BLaER1 (cell line): ENCODE results near the gene RPGRIP1.
A peak's percentile ranks its signal among the peaks of the same experiment; 100 is the strongest.

Source experiments
- H3K27ac ChIP-seq: shearing (Covaris generic); formaldehyde crosslinking; 2 replicates; pipeline ENCODE4 v1.8.1; 2022
- H3K27me3 ChIP-seq: shearing (Covaris generic); formaldehyde crosslinking; 2 replicates; pipeline ENCODE4 v1.8.1; 2022
- H3K36me3 ChIP-seq: shearing (Covaris generic); formaldehyde crosslinking; 2 replicates; pipeline ENCODE4 v1.8.1; 2022
- H3K4me1 ChIP-seq: shearing (Covaris generic); formaldehyde crosslinking; 2 replicates; pipeline ENCODE4 v1.8.1; 2022
- H3K4me2 ChIP-seq: shearing (Covaris generic); formaldehyde crosslinking; 2 replicates; pipeline ENCODE4 v1.8.1; 2022
- H3K4me3 ChIP-seq: shearing (Covaris generic); formaldehyde crosslinking; 2 replicates; pipeline ENCODE4 v1.8.1; 2022
- H3K9ac ChIP-seq: shearing (Covaris generic); formaldehyde crosslinking; 2 replicates; pipeline ENCODE4 v1.8.1; 2022
- H3K9me3 ChIP-seq: shearing (Covaris generic); formaldehyde crosslinking; 2 replicates; pipeline ENCODE4 v1.8.1; 2022
- H4K20me1 ChIP-seq: shearing (Covaris generic); formaldehyde crosslinking; 2 replicates; pipeline ENCODE4 v1.8.1; 2022
- Cebpa-rat ChIP-seq: shearing (Covaris generic); IDR thresholded peaks from 2 replicates; pipeline ENCODE4 v1.8.1; 2022

Gene RPGRIP1

DNA sequence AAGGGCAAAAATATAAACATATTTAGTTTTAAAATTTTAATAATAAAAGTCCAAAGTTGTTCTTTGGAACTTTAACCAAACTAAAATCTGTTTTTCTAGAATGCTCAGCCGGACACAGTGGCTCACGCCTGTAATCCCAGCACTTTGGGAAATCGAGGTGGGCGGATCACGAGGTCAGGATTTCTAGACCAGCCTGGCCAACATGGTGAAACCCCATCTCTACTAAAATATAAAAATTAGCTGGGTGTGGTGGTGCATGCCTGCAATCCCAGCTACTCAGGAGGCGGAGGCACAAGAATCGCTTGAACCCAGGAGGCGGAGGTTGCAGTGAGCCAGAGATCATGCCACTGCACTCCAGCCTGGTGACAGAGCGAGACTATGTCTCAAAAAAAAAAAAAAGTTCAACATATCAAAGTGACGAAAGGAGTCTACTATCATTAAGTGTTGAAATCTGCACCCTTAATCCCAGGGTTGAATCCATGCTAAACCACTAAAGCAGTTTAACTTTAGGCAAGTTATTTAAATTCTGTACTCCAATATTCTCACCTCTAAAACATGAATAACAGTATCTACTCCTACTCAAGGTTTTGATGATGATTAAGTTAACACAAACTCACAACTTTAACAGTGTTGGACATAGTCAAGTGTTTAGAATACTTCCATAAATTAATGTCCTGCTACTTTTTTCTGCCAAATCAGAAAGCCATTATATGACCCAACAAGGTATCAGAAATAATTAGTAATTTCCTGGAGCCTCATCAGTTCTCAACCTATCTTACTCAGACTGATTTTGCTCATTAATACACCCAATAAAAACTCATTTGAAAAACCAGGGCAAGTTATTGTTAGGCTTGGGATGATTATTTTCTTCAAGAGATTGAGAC is 21.6 kb upstream of the RPGRIP1 start:
- H3K4me3 ChIP-seq = no peak overlapping the region
- peaks cover 100% of the 10 kb centered on the region for H4K20me1 ChIP-seq
- TF ChIP-seq Cebpa-rat = no peak
- peaks cover 97% of the 10 kb centered on the region for H3K36me3 ChIP-seq
- H3K27ac ChIP-seq = no peak overlapping the region
- H3K27me3 ChIP-seq = no peaks in the 10 kb centered on the region
- peaks cover 66% of the 10 kb centered on the region for H3K4me1 ChIP-seq
- peak overlapping the region; percentile 40; the same call in 1 of the 2 replicates for H3K9ac ChIP-seq
- no peaks in the 10 kb centered on the region for H3K9me3 ChIP-seq
- peak overlapping the region; percentile 27; the same call in 1 of the 2 replicates for H3K4me2 ChIP-seq

GRCh38 chr14:21258889-21259787 is 20.7 kb upstream of the RPGRIP1 start:
- no peaks in the 10 kb centered on the region for H3K9me3 ChIP-seq
- H3K4me3 ChIP-seq = no peak overlapping the region
- H3K4me1 ChIP-seq = peaks cover 75% of the 10 kb centered on the region
- no peak overlapping the region; the same call in 1 of the 2 replicates for H3K9ac ChIP-seq
- no peak overlapping the region for H3K27ac ChIP-seq
- peaks cover 100% of the 10 kb centered on the region for H4K20me1 ChIP-seq
- no peak for TF ChIP-seq Cebpa-rat
- H3K36me3 ChIP-seq = peaks cover 97% of the 10 kb centered on the region
- H3K4me2 ChIP-seq = peak overlapping the region; percentile 27; the same call in 1 of the 2 replicates
- no peaks in the 10 kb centered on the region for H3K27me3 ChIP-seq

DNA sequence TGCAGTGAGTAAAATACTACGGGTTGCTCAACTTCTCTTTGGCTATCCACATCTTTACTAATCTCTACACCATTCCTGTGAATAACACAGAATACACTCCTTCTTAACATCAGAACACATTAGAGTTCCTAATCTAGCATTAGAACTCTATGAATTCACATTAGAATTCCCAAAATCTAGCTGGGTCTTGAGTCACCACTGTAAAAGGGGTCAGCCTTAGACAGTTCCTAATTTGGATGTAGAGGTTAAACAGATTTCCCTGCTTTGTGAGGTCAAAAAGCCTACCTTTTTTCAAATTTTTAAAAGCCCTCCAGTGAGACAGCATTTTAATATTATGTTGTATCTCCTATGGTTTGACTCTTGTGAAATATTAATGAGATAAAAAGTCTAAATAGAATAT is 18.1 kb upstream of the RPGRIP1 start:
- peaks cover 100% of the 10 kb centered on the region for H4K20me1 ChIP-seq
- no peak overlapping the region for H3K4me3 ChIP-seq
- peak overlapping the region; percentile 23; the same call in 1 of the 2 replicates for H3K4me2 ChIP-seq
- peaks cover 97% of the 10 kb centered on the region for H3K4me1 ChIP-seq
- no peak overlapping the region for H3K27ac ChIP-seq
- H3K27me3 ChIP-seq = no peaks in the 10 kb centered on the region
- no peak for TF ChIP-seq Cebpa-rat
- H3K9ac ChIP-seq = no peak overlapping the region
- H3K9me3 ChIP-seq = no peaks in the 10 kb centered on the region
- H3K36me3 ChIP-seq = peaks cover 96% of the 10 kb centered on the region

GRCh38 chr14:21262410-21262809 is 17.5 kb upstream of the RPGRIP1 start:
- no peaks in the 10 kb centered on the region for H3K9me3 ChIP-seq
- no peak for TF ChIP-seq Cebpa-rat
- peak overlapping the region; percentile 81 for H3K4me2 ChIP-seq
- H3K4me3 ChIP-seq = no peak overlapping the region
- H3K36me3 ChIP-seq = peaks cover 94% of the 10 kb centered on the region
- peaks cover 100% of the 10 kb centered on the region for H4K20me1 ChIP-seq
- H3K27ac ChIP-seq = no peak overlapping the region
- H3K27me3 ChIP-seq = no peaks in the 10 kb centered on the region
- H3K9ac ChIP-seq = no peak overlapping the region
- H3K4me1 ChIP-seq = peaks cover 91% of the 10 kb centered on the region

- H3K27ac ChIP-seq = peak overlapping the region; percentile 3; the same call in 1 of the 2 replicates
- H3K9me3 ChIP-seq = no peaks in the 10 kb centered on the region
- H3K27me3 ChIP-seq = no peaks in the 10 kb centered on the region
- peak overlapping the region; percentile 87 for H3K4me3 ChIP-seq
- H3K36me3 ChIP-seq = peaks cover 94% of the 10 kb centered on the region
- H3K9ac ChIP-seq = peak overlapping the region; percentile 41; the same call in 1 of the 2 replicates
- peaks cover 81% of the 10 kb centered on the region for H3K4me1 ChIP-seq
- H3K4me2 ChIP-seq = peak overlapping the region; percentile 81
- H4K20me1 ChIP-seq = peaks cover 100% of the 10 kb centered on the region
- no peak for TF ChIP-seq Cebpa-rat
Measured at GRCh38 chr14:21263284-21264024, 16.4 kb upstream of the RPGRIP1 start.

DNA sequence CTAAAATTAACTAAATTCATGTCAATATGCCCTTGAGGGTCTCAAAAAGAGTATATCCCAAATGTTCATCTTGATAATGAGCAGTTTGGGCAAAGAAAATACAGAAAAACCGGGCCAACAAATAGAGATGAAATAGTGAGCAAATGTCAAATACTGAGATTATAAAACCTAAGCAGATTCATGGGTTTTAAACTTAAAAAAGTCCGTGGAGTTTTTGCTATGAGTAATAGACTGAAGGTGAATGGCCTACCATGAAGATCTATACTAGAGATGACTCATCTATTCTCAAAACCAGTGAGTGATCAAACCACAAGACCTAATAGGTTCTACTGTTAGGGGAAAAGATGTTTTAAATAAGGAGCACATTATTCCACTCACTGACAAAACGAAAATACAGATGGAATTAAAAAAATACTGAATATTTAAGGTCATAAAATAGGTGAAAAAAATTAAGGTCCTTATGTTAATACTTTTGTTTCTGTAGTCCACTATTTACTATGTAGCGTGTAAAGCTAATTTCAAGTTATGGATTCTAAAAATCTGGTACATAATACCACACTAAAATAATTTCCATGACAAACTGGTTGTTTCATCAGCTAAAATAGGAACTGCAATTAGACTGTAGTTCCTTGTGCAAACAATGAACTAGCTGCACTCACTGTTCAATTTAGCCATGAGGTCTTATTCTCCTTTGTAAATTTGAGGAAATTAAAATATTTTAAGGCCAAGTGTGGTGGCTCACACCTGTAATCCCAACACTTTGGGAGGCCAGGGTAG is 15.7 kb upstream of the RPGRIP1 start:
- TF ChIP-seq Cebpa-rat = no peak
- Histone ChIP-seq H3K27me3 (no peaks in the 10 kb centered on the region), H4K20me1 (peaks cover 99% of the 10 kb centered on the region), H3K27ac (peak overlapping the region; percentile 18; the same call in 1 of the 2 replicates), H3K9ac (peak overlapping the region; percentile 41; the same call in 1 of the 2 replicates), H3K9me3 (no peaks in the 10 kb centered on the region), H3K4me3 (peak overlapping the region; percentile 87), H3K4me1 (peaks cover 73% of the 10 kb centered on the region), H3K4me2 (peak overlapping the region; percentile 81), H3K36me3 (peaks cover 88% of the 10 kb centered on the region)

DNA sequence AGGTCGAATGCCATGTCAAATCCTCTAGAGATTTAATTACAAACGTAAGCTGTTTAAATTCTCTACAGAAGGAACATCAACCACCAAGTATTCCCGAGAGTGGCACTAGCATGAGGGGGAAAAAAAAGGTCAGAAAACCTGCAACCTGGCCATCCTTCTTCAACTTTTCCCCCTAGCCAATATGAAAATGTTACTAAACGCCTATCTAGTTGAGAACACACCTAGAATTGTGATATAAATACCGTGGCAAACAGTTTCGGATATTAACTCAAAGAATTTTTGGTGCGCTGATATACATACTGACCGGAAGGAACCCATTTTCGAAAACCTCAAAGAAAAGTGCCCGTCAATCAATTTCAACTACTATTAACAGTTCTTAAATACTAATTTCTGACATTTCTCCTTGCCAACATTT is 12.4 kb upstream of the RPGRIP1 start:
- no peak for TF ChIP-seq Cebpa-rat
- peak overlapping the region; percentile 81 for H3K4me2 ChIP-seq
- H3K36me3 ChIP-seq = peaks cover 56% of the 10 kb centered on the region
- H3K4me3 ChIP-seq = peak overlapping the region; percentile 87
- H3K4me1 ChIP-seq = peaks cover 51% of the 10 kb centered on the region
- H3K27ac ChIP-seq = peak overlapping the region; percentile 97
- H3K9ac ChIP-seq = peak overlapping the region; percentile 99
- no peaks in the 10 kb centered on the region for H3K27me3 ChIP-seq
- H3K9me3 ChIP-seq = no peaks in the 10 kb centered on the region
- H4K20me1 ChIP-seq = peaks cover 67% of the 10 kb centered on the region

- H4K20me1 ChIP-seq = peaks cover 61% of the 10 kb centered on the region
- no peak for TF ChIP-seq Cebpa-rat
- H3K27me3 ChIP-seq = no peaks in the 10 kb centered on the region
- no peaks in the 10 kb centered on the region for H3K9me3 ChIP-seq
- H3K9ac ChIP-seq = peak overlapping the region; percentile 99
- peak overlapping the region; percentile 87 for H3K4me3 ChIP-seq
- H3K4me2 ChIP-seq = peak overlapping the region; percentile 81
- H3K36me3 ChIP-seq = peaks cover 50% of the 10 kb centered on the region
- H3K4me1 ChIP-seq = peaks cover 45% of the 10 kb centered on the region
- peak overlapping the region; percentile 97 for H3K27ac ChIP-seq
Measured at GRCh38 chr14:21267886-21268616, 11.8 kb upstream of the RPGRIP1 start.
